Chondrocyte (in vitro differentiated cells): ENCODE results near the gene DIPK1A. TPM values are rescaled to one million over a fixed set of nuclear protein-coding genes. Genes with fewer than 3 reads are reported as not detected.

Source experiments
- DNase-seq: peaks from one replicate; pipeline ENCODE4 v3.0.0; 2021; ENCODE audit warnings: mixed read lengths, low spot score
- H3K27ac Mint-ChIP-seq: one replicate; pipeline ENCODE4 v1.8.0; 2021; ENCODE audit warnings: mild to moderate bottlenecking, moderate library complexity, mixed read lengths; ENCODE audit not compliant: unreplicated experiment
- H3K27me3 Mint-ChIP-seq: 2 replicates; pipeline ENCODE4 v1.8.0; 2021; ENCODE audit warnings: low read depth, mixed read lengths
- H3K36me3 Mint-ChIP-seq: 2 replicates; pipeline ENCODE4 v1.8.0; 2021; ENCODE audit warnings: low read depth, mixed read lengths
- H3K4me1 Mint-ChIP-seq: 2 replicates; pipeline ENCODE4 v1.8.0; 2021; ENCODE audit warnings: low read depth, mild to moderate bottlenecking, mixed read lengths
- H3K4me3 Mint-ChIP-seq: one replicate; pipeline ENCODE4 v1.8.0; 2021; ENCODE audit warnings: mild to moderate bottlenecking, moderate library complexity, mixed read lengths; ENCODE audit not compliant: unreplicated experiment
- H3K9me3 Mint-ChIP-seq: 2 replicates; pipeline ENCODE4 v1.8.0; 2021; ENCODE audit warnings: low read depth, mixed read lengths
- CTCF ChIP-seq: fragments of 200-600 bp; sonication (generic); IDR thresholded peaks from 2 replicates; pipeline ENCODE4 v1.5.0; 2021; ENCODE audit warnings: antibody characterized with exemption, mild to moderate bottlenecking, moderate library complexity
- total RNA-seq: library from RNA; stranded (reverse); gene quantifications from 3 replicates; pipeline ENCODE4 v1.2.1, GENCODE V29; 2021

Gene DIPK1A
- total RNA-seq, 1 donor from 2014 or later: 11.2 TPM

GRCh38 chr1:92843429-92844352 is 117.6 kb downstream of the DIPK1A start:
- no peak overlapping the region for H3K27ac Mint-ChIP-seq
- H3K4me1 Mint-ChIP-seq: peaks cover 11% of the 10 kb centered on the region
- TF ChIP-seq CTCF: no peak
- H3K36me3 Mint-ChIP-seq: peaks cover 29% of the 10 kb centered on the region
- no peak overlapping the region for H3K4me3 Mint-ChIP-seq
- no peaks in the 10 kb centered on the region for H3K27me3 Mint-ChIP-seq
- no peaks in the 10 kb centered on the region for H3K9me3 Mint-ChIP-seq
- no peak for DNase-seq

- Mint-ChIP-seq H3K27me3 (no peaks in the 10 kb centered on the region), H3K27ac (no peak overlapping the region), H3K4me3 (no peak overlapping the region), H3K4me1 (peaks cover 18% of the 10 kb centered on the region), H3K36me3 (peaks cover 35% of the 10 kb centered on the region), H3K9me3 (no peaks in the 10 kb centered on the region)
- TF ChIP-seq CTCF: no peak
- no peak for DNase-seq
These were observed 118.2 kb downstream of the DIPK1A start for GRCh38 chr1:92843046-92843423.

- no peak for DNase-seq
- H3K27ac Mint-ChIP-seq: no peak overlapping the region
- no peak overlapping the region for H3K4me3 Mint-ChIP-seq
- no peaks in the 10 kb centered on the region for H3K9me3 Mint-ChIP-seq
- H3K27me3 Mint-ChIP-seq: no peaks in the 10 kb centered on the region
- peaks cover 41% of the 10 kb centered on the region for H3K36me3 Mint-ChIP-seq
- peaks cover 25% of the 10 kb centered on the region for H3K4me1 Mint-ChIP-seq
- TF ChIP-seq CTCF: no peak
These were observed 118.9 kb downstream of the DIPK1A start for GRCh38 chr1:92842082-92843045.

- Mint-ChIP-seq H3K4me3 (no peak overlapping the region), H3K27me3 (no peaks in the 10 kb centered on the region), H3K4me1 (peaks cover 41% of the 10 kb centered on the region), H3K36me3 (peaks cover 53% of the 10 kb centered on the region), H3K9me3 (no peaks in the 10 kb centered on the region), H3K27ac (no peak overlapping the region)
- DNase-seq: no peak
- no peak for TF ChIP-seq CTCF
These were observed 120.7 kb downstream of the DIPK1A start for GRCh38 chr1:92840600-92840999.

- H3K36me3 Mint-ChIP-seq: peaks cover 59% of the 10 kb centered on the region
- peak overlapping the region; percentile 57 for H3K27ac Mint-ChIP-seq
- H3K27me3 Mint-ChIP-seq: no peaks in the 10 kb centered on the region
- no peaks in the 10 kb centered on the region for H3K9me3 Mint-ChIP-seq
- DNase-seq: no peak
- TF ChIP-seq CTCF: no peak
- peaks cover 53% of the 10 kb centered on the region for H3K4me1 Mint-ChIP-seq
- no peak overlapping the region for H3K4me3 Mint-ChIP-seq
These were observed 121.8 kb downstream of the DIPK1A start for GRCh38 chr1:92839442-92839841.
